GM12878 (cell line): ENCODE results near the gene TMBIM6. TPM values are rescaled to one million over a fixed set of nuclear protein-coding genes. Genes with fewer than 3 reads are reported as not detected.
A peak's percentile ranks its signal among the peaks of the same experiment; 100 is the strongest.

Experiments used
- ASH2L ChIP-seq: fragments of 300-600, 200-600 bp; sonication (generic); IDR thresholded peaks from 2 replicates; pipeline ENCODE4 v1.6.1; 2017; ENCODE audit warnings: low read depth, mild to moderate bottlenecking, borderline replicate concordance
- ATF7 ChIP-seq: fragments of 450-650 bp; IDR thresholded peaks from 2 replicates; pipeline ENCODE4 v1.6.1; 2016; ENCODE audit warnings: low read depth, mild to moderate bottlenecking
- BCL11A ChIP-seq: IDR thresholded peaks from 2 replicates; pipeline ENCODE4 v1.6.1; 2011; ENCODE audit warnings: low read depth, low read length
- BCL3 ChIP-seq: IDR thresholded peaks from 2 replicates; pipeline ENCODE4 v1.6.1; 2011; ENCODE audit warnings: borderline replicate concordance, low read depth, mild to moderate bottlenecking, moderate library complexity, low read length; ENCODE audit not compliant: insufficient read depth, poor library complexity, severe bottlenecking
- CHD1 ChIP-seq: IDR thresholded peaks from 2 replicates; pipeline ENCODE4 v1.6.1; 2012; ENCODE audit warnings: low read depth, low read length, improper control_type of control experiment
- EP300 ChIP-seq, 2 experiments: fragments of 150-350 bp in 1 of 2; IDR thresholded peaks; 2 replicates each; pipeline ENCODE4 v1.6.1; 2011 to 2012; ENCODE audit warnings: low read depth in 2 of 2, low read length in 2 of 2, borderline replicate concordance in 1 of 2, improper control_type of control experiment in 1 of 2, inconsistent platforms in 1 of 2; ENCODE audit not compliant: control insufficient read depth in 1 of 2
- GABPA ChIP-seq: IDR thresholded peaks from 2 replicates; pipeline ENCODE4 v1.6.1; 2014; ENCODE audit warnings: antibody characterized with exemption, low read depth, mild to moderate bottlenecking, inconsistent platforms
- HSF1 ChIP-seq: fragments of 150-350 bp; IDR thresholded peaks from 2 replicates; pipeline ENCODE4 v1.6.1; 2014; ENCODE audit warnings: mild to moderate bottlenecking, low read depth, low read length
- JUND ChIP-seq: IDR thresholded peaks from 2 replicates; pipeline ENCODE4 v1.6.1; 2012; ENCODE audit warnings: low read depth, mild to moderate bottlenecking, low read length, improper control_type of control experiment, moderate library complexity
- KDM1A ChIP-seq: fragments of 200-600 bp; sonication (generic); IDR thresholded peaks from 2 replicates; pipeline ENCODE4 v1.6.1; 2016; ENCODE audit warnings: borderline replicate concordance
- NBN ChIP-seq: fragments of 450-650 bp; IDR thresholded peaks from 2 replicates; pipeline ENCODE4 v1.6.1; 2016
- NRF1 ChIP-seq: conservative IDR thresholded peaks from 2 replicates; pipeline ENCODE4 v1.6.1; 2011; ENCODE audit warnings: mild to moderate bottlenecking, low read depth, low read length, improper control_type of control experiment
- PBX3 ChIP-seq: IDR thresholded peaks from 2 replicates; pipeline ENCODE4 v1.6.1; 2011; ENCODE audit warnings: mild to moderate bottlenecking, low read depth, low read length, moderate library complexity; ENCODE audit not compliant: insufficient replicate concordance
- PKNOX1 ChIP-seq: fragments of 450-650 bp; IDR thresholded peaks from 2 replicates; pipeline ENCODE4 v1.6.1; 2016; ENCODE audit warnings: mild to moderate bottlenecking
- RB1 ChIP-seq: fragments of 450-650 bp; formaldehyde crosslinking; IDR thresholded peaks from 2 replicates; pipeline ENCODE4 v1.6.1; 2017; ENCODE audit warnings: mild to moderate bottlenecking, borderline replicate concordance
- RELB ChIP-seq: fragments of 450-650 bp; IDR thresholded peaks from 2 replicates; pipeline ENCODE4 v1.6.1; 2017; ENCODE audit warnings: low read depth, mild to moderate bottlenecking, moderate library complexity
- RUNX3 ChIP-seq: IDR thresholded peaks from 2 replicates; pipeline ENCODE4 v1.6.1; 2012; ENCODE audit warnings: low read length, inconsistent platforms
- SMC3 ChIP-seq: IDR thresholded peaks from 2 replicates; pipeline ENCODE4 v1.6.1; 2011; ENCODE audit warnings: low read length, improper control_type of control experiment, borderline replicate concordance
- USF1 ChIP-seq: IDR thresholded peaks from 2 replicates; pipeline ENCODE4 v1.6.1; 2011; ENCODE audit warnings: borderline replicate concordance, low read depth, mild to moderate bottlenecking, moderate library complexity, mixed read lengths, low read length; ENCODE audit not compliant: insufficient read depth; ENCODE audit errors: extremely low read length
- ZNF622 ChIP-seq: fragments of 450-650 bp; IDR thresholded peaks from 2 replicates; pipeline ENCODE4 v1.6.1; 2017; ENCODE audit warnings: mild to moderate bottlenecking, inconsistent platforms
- polyA plus RNA-seq, 11 experiments: library from polyadenylated mRNA; depleted of rRNA in 4 of 11; unstranded in 6 of 11; stranded (reverse) in 5 of 11; fragments of >200 nt; fragmentation: Nextera tagmentation in 4 of 11; fragmentation: Illumina TruSeq in 1 of 11; extraction: Ambion mirVana in 4 of 11; extraction: Trizol in 1 of 11; gene quantifications; 1 replicate in 1 of 11; 2 replicates in 10 of 11; pipeline versions ENCODE4 v1.2.1 to v1.2.3, GENCODE V29; 2011 to 2016; ENCODE audit warnings: inconsistent platforms in 2 of 11, missing spikeins in 2 of 11, low read depth in 1 of 11
- total RNA-seq, 4 experiments: library from RNA; depleted of rRNA in 3 of 4; stranded (reverse); fragments of >200 nt in 3 of 4; fragmentation: Illumina TruSeq in 1 of 4; extraction: Trizol in 1 of 4; gene quantifications; 2 replicates each; pipeline versions ENCODE4 v1.2.1 to v1.2.3, GENCODE V29; 2013 to 2021

TMBIM6 gene
- total and polyA plus RNA-seq, 10 of the 15 experiments (the other 5 are each of a cell fraction or from before 2014, with no cell fraction given), result 224 to 1,192 (median 379) TPM

- TF ChIP-seq PBX3 (peak; percentile 99), BCL11A (no peak), RB1 (peak; percentile 97; the same call in 1 of the 2 replicates), SMC3 (peak; percentile 100), KDM1A (no peak), RUNX3 (no peak), JUND (no peak), NRF1 (no peak), BCL3 (peak; percentile 57), RELB (no peak), USF1 (no peak), HSF1 (0 out of 2 replicates have a peak, but pooled peaks have one; percentile 46), ASH2L (no peak), EP300 (IDR thresholded peaks at IDR 0.05; ENCODE audit: borderline replicate concordance in 1 of 2, control insufficient read depth in 1 of 2, low read depth in 2 of 2, low read length in 2 of 2) (peak in 1 of 2 experiments; percentile 29; a peak in 1 of 4 replicates), NBN (no peak), ZNF622 (no peak), PKNOX1 (peak; percentile 99), GABPA (no peak), CHD1 (no peak), ATF7 (no peak)
Observed at GRCh38 chr12:49707128-49707811, 34.1 kb upstream of the TMBIM6 start, which contains the start of gene FMNL3 (continued).
